HUES48 (cell line): ENCODE measurements around the gene PRELID1.
"Not testable (repeated sequence)": the region's sequence is repeated elsewhere in the genome, so short reads cannot be mapped to it uniquely, and the experiment has no call there.

ENCODE experiments used
- H3K27ac ChIP-seq: one replicate; pipeline ENCODE4 v1.7.0; 2013; ENCODE audit warnings: low read depth, low read length, inconsistent platforms
- H3K27me3 ChIP-seq: 2 replicates; pipeline ENCODE4 v1.6.1; 2013; ENCODE audit warnings: mild to moderate bottlenecking, low read length; ENCODE audit not compliant: control insufficient read depth, insufficient read depth
- H3K36me3 ChIP-seq: 2 replicates; pipeline ENCODE4 v1.6.1; 2013; ENCODE audit warnings: low read length; ENCODE audit not compliant: control insufficient read depth, insufficient read depth
- H3K4me1 ChIP-seq: 2 replicates; pipeline ENCODE4 v1.6.1; 2013; ENCODE audit warnings: mild to moderate bottlenecking, low read length; ENCODE audit not compliant: control insufficient read depth, insufficient read depth
- H3K4me3 ChIP-seq: 2 replicates; pipeline ENCODE4 v1.5.1; 2013; ENCODE audit warnings: mild to moderate bottlenecking, low read depth, low read length
- H3K9ac ChIP-seq: 2 replicates; pipeline ENCODE4 v1.6.1; 2013; ENCODE audit warnings: mild to moderate bottlenecking, low read depth, low read length, moderate library complexity
- H3K9me3 ChIP-seq: 2 replicates; pipeline ENCODE4 v1.6.1; 2013; ENCODE audit warnings: low read length; ENCODE audit not compliant: control insufficient read depth, insufficient read depth

The PRELID1 gene

DNA sequence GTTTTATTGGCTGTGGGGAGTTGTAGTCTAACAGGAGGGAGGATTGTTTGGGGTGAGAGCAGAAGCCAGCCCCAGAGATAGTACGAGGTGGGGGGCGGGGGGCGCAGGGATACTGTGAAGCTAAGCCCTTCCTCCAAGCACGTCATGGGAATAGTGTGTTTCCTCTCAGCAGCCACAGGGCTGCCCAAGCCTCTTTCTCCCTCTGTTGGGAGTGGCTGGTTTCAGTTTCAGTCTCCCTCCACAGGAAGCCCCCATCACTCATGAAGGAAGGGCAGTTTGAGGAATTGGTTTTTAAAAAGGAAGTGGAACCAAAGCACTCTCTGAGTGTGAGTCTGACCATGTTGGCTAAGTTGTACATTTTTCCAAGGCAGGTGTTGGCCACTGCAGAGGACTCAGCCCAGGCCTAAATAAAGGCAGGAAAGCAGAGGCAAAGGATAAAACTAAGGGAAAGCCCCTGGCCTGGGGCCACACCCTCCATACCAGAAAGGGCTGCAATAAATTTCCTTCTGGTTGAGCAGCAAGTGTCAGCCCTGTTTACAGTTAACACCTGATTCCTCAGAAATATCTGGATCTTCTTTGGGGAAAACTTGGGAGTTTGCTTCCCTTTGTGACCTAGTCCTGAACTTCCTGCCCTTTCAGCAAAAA is 3.2 kb upstream of the PRELID1 start:
- no peaks in the 10 kb centered on the region for H3K9me3 ChIP-seq
- no peak overlapping the region for H3K9ac ChIP-seq
- peak overlapping the region; percentile 18 for H3K27ac ChIP-seq
- no peak overlapping the region for H3K4me3 ChIP-seq
- H3K27me3 ChIP-seq, result no peaks in the 10 kb centered on the region
- H3K4me1 ChIP-seq, result peaks cover 6% of the 10 kb centered on the region; the same call in 1 of the 2 replicates
- peaks cover 46% of the 10 kb centered on the region for H3K36me3 ChIP-seq

DNA sequence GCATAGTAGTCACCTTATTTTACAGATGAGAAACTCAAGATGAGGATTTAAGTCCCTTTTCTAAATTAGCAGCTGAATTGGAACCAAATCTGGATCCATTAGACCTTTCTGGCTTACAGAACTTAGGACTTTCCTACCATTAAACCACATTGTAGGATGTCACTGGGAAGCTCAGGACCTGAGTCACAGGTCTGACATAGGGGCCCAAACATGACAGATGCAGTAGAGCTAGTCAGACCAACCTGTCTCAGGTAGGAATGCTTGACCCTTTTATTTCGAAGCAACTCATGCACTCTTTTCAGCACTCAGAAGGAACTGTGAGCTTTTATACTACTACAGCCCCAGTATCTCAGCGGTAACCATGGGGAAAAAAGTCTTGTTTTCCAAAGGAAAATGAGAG is 2.6 kb upstream of the PRELID1 start:
- no peak overlapping the region for H3K4me3 ChIP-seq
- H3K4me1 ChIP-seq, result peaks cover 6% of the 10 kb centered on the region; the same call in 1 of the 2 replicates
- peak overlapping the region; percentile 18 for H3K27ac ChIP-seq
- H3K27me3 ChIP-seq, result no peaks in the 10 kb centered on the region
- no peaks in the 10 kb centered on the region for H3K9me3 ChIP-seq
- H3K36me3 ChIP-seq, result peaks cover 46% of the 10 kb centered on the region
- no peak overlapping the region for H3K9ac ChIP-seq

DNA sequence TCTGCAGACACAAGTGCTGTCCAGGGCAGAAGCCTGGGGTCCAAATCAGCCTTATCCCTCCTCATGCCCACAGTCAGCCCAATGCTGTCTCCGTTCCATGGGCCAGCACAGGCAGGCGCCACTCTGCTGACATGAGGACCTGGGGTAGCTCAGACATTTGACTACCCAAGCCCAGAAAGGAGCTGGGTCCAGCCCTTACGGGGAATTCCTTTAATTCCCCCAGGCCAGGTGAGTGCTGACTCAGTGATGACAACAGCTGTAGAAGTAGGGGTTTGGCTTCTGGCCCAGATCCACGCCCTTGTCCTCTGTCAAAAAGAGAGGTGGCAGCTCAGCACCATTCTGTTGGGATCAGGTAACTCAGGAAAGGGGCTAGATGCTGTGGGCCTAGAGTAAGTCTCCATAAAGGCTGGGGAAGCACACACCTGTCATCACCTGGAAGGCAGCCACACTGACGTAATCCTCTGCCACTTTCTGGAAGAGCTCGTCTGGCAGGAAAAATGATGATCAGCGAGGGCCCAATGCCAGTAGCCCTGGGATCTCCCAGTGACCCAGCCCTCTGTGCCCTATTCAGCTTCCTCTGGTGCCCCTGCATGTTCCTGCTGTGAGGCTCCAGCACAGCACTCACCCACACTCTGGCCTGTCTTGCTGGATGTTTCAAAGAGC is 2.0 kb upstream of the PRELID1 start:
- H3K4me1 ChIP-seq, result peaks cover 6% of the 10 kb centered on the region; the same call in 1 of the 2 replicates
- H3K9me3 ChIP-seq, result no peaks in the 10 kb centered on the region
- no peak overlapping the region for H3K4me3 ChIP-seq
- peaks cover 46% of the 10 kb centered on the region for H3K36me3 ChIP-seq
- H3K9ac ChIP-seq, result no peak overlapping the region
- H3K27ac ChIP-seq, result no peak overlapping the region
- H3K27me3 ChIP-seq, result no peaks in the 10 kb centered on the region

DNA sequence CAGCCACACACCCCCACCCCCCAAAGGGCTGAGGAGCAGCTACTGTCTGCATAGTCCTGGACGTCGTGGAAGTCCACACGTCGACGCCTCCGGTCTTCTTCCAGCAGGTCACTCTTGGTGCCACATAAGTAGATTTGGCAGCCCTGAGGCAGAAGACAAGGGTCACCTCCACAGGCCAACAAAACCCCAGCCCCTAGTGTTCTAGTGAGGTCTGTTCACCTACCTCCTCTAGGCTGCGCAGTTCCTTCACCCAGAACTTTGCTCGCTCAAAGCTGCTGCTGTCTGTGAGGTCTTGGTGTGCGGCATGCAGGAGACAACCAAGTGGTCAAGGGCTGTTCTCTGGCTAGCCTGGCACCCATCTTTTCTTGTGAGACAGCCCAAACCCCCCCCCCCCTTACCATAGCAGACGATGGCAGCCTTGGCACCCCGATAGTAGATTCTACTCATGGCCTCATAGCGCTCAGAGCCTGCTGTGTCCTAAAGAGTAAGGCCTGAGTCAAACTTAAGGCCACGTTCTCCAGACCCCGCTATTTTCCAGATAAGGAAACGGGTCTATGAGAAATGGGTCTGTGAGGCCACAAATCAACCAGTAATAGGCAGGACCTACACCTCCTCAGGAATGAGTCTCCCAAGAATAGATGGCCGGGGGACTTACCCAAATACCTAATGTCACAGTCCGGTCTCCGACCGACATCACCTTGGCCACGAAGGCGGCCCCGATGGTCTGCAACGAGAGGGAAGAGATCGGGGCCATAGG is 1.1 kb upstream of the PRELID1 start:
- no peaks in the 10 kb centered on the region for H3K9me3 ChIP-seq
- H3K9ac ChIP-seq, result no peak overlapping the region
- H3K36me3 ChIP-seq, result peaks cover 42% of the 10 kb centered on the region
- H3K4me3 ChIP-seq, result peak overlapping the region; percentile 96
- H3K27me3 ChIP-seq, result no peaks in the 10 kb centered on the region
- no peak overlapping the region for H3K27ac ChIP-seq
- peaks cover 6% of the 10 kb centered on the region; the same call in 1 of the 2 replicates for H3K4me1 ChIP-seq

DNA sequence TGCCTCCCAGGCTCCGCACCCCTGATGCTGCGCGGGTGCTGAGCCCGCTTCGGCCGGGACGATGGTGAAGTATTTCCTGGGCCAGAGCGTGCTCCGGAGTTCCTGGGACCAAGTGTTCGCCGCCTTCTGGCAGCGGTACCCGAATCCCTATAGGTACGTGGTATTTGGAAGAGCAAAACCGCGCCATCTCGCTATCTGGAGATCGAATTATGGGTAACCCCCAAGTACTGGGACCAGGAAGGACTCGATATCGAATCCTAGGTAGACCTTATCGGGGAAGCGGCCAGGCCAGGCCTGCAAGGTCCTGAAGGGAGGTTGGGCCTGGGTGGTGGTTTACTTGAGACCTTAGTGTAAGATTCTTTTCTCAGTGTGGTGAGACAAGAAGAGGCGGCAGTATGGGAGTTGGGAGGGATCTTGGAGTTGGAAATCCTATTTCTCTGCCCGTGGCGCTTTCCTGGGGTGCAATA is 359 bp downstream of the PRELID1 start:
- Histone ChIP-seq H3K27me3 (no peaks in the 10 kb centered on the region), H3K4me3 (peak overlapping the region; percentile 96), H3K4me1 (0 out of 2 replicates have a peak, but pooled peaks cover 2% of the 10 kb centered on the region), H3K9ac (peak overlapping the region; percentile 82), H3K9me3 (no peaks in the 10 kb centered on the region), H3K36me3 (peaks cover 33% of the 10 kb centered on the region), H3K27ac (peak overlapping the region; percentile 76)

DNA sequence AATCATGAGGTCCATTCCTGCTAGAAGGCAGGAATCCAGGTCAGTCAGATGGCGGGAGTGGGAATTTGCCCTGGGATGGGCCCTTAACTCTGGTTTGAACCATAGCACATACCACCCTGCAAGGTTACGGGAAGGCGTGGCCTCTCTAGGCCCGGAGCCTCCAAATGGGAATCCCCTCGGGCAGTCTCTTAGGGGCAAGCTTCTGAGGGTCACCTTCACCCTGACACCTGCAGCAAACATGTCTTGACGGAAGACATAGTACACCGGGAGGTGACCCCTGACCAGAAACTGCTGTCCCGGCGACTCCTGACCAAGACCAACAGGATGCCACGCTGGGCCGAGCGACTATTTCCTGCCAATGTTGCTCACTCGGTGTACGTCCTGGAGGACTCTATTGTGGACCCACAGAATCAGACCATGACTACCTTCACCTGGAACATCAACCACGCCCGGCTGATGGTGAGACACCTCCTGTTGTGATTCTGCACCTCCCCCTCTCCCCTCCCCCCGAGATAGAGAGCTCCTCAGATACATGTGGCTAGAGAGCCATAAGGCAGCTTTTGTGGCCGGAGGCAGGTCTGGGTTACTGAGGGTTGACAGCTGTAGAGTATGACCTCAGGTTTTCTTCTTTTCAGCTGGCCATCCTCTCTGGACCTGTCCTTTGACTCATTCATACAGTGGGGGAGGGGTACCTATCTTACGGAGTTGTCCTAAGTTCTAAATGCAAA is 957 bp downstream of the PRELID1 start:
- Histone ChIP-seq H3K36me3 (peaks cover 33% of the 10 kb centered on the region), H3K27me3 (no peaks in the 10 kb centered on the region), H3K27ac (peak overlapping the region; percentile 76), H3K9ac (peak overlapping the region; percentile 82), H3K9me3 (no peaks in the 10 kb centered on the region), H3K4me1 (0 out of 2 replicates have a peak, but pooled peaks cover 2% of the 10 kb centered on the region), H3K4me3 (peak overlapping the region; percentile 96)

DNA sequence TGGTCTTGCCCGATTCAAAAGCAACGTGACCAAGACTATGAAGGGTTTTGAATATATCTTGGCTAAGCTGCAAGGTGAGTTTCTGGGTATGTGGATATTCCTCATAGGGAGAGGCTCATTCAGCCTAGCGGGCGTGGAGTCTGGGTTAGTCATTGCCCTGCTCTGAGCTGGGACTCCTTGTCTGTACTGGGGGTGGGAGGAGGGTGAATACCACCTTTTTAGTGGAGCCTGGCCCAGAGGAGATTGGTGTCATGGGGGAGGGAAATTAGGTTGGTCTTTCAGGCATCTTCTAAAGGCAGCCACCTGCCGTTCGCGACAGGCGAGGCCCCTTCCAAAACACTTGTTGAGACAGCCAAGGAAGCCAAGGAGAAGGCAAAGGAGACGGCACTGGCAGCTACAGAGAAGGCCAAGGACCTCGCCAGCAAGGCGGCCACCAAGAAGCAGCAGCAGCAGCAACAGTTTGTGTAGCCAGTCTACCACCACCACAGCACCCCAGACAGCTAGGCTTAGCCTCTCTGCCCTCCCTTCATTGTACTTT is 2.6 kb downstream of the PRELID1 start:
- peaks cover 31% of the 10 kb centered on the region for H3K36me3 ChIP-seq
- not testable (repeated sequence) for H3K27me3 ChIP-seq, H3K4me1 ChIP-seq, H3K9me3 ChIP-seq, H3K27ac ChIP-seq, H3K9ac ChIP-seq, H3K4me3 ChIP-seq

DNA sequence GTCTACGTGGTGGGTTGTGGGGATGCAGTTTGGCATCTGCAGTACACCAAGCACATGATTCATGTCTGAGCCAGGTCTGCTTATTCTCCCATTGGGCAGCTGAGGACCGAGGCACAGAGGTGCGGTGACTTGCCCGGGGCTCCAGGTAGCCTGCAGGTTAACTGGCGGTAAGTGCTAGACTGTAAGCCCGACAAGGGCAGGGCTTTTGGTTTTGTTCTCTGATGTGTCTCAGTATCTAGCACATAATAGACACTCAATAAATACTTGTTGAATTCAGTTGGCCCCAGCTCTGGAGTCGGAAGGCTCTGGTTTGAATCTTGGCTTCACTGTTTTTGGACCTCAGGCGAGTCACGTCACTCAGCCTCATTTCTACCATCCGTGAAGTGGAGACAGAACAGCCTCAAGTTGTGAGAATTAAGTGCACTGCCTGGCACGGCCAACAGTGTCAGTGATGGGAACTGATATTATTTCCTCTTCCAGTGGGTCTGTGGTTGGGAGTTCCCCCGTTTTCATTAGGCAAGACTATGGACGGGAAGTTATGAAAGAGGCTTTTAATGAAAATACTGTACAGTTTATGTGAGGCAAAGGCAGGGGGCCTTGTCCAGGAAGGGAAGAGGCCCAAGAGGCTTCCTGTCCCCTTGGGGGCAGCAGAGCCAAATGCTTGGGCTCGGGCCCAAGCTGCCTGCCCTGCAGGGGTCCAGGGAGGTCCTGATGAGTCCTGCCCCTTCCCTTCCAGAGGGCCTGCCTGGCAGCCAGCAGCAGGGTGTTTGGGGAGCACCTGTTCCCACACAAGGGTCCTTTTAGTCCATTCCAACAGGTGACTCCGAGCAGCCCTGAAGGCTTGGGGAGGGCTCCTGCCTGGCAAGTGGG is 3.3 kb downstream of the PRELID1 start:
- H3K9ac ChIP-seq, result no peak overlapping the region

DNA sequence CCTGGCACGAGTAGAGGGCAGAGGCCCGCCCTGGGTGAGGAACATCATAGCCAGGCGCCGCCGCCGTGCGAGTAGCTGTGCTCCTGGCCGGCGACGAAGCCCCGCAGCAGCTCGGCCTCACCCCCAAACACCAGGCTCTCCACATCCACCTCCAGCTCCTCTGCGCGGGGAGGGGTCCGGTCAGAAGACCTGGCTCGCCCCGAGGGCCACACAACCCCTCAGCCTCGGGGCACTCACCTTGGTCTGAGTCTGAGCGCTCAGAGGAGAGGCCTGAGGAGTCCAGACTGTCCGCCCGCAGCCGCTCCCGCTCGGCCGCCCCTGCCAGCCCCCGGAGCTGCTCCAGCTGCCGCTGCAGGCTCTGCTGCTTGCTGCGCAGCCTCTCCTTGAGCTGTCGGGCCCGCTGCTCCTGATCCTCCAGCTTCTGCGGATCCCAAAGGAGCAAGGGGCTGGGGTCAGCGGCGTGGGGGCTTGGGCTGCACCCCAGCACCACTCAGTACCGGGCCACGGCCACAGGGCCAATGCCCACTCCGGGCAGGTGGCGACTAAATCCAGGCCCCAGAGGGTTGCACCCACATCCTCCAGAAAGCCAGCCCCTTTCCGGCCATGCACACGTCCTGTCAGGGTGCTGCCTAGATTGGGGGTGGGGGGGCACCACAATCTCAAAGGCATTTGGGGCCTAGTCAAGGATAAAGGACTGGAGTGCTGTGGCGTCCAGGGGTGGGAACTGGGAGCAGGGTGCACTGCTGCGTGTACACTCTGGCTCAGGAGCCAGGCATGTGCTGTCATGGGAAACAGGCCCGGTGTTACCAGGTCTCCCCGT is 4.2 kb downstream of the PRELID1 start:
- Histone ChIP-seq H3K27ac (no peak overlapping the region), H3K9ac (no peak overlapping the region), H3K4me1 (peaks cover 9% of the 10 kb centered on the region; the same call in 1 of the 2 replicates), H3K4me3 (no peak overlapping the region), H3K9me3 (no peaks in the 10 kb centered on the region), H3K27me3 (no peaks in the 10 kb centered on the region), H3K36me3 (peaks cover 25% of the 10 kb centered on the region)

More for the DNA sequence above, 3.3 kb downstream of the PRELID1 start:
- no peaks in the 10 kb centered on the region for H3K9me3 ChIP-seq
- no peak overlapping the region for H3K27ac ChIP-seq
- peaks cover 9% of the 10 kb centered on the region; the same call in 1 of the 2 replicates for H3K4me1 ChIP-seq
- no peaks in the 10 kb centered on the region for H3K27me3 ChIP-seq
- H3K36me3 ChIP-seq, result peaks cover 25% of the 10 kb centered on the region
- no peak overlapping the region for H3K4me3 ChIP-seq
